ENCODE measurements around the gene PTTG2.

The PTTG2 gene

DNA sequence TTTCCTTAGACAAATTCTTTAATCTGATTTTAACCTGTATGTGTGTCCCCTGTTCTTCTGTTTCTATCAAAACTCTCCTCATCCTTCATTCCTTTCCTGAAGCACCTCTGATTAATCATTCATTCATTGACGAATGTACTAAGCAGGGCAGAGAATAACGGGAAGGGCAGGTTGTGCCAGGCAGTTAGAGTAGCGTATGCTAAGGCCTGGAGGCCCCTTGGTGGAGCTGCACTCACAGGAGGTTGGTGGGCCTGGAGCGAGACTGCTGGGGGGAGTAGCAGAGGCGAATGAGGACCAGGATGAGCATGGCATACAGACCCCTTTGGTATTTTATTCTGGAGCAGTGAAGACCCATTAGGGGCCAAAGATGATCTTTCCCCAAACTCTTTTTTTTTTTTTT is 22.5 kb downstream of the PTTG2 start:
- in situ Hi-C loops (cut with HindIII; ENCODE audit: low sequenced_read_pairs), result no loop called here

DNA sequence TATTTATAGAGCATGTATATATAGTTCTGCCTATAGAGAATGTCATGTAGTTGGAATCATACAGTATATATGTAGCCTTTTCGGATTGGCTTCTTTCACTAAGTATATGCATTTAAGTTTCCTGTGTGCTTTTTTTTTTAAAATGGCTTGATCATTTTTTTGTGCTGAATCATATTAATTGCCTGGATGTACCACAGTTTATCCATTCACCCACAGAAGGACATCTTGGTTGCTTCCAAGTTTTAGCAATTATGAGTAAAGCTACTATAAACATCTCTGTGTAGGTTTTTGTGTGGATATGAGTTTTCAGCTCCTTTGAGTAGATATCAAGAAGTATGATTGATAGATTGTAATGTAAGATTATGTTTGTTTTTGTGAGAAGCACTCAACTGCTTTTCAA is 23.8 kb downstream of the PTTG2 start:
- in situ Hi-C loops (cut with HindIII; ENCODE audit: low sequenced_read_pairs), result no loop called here

GRCh38 chr4:37985730-37986275 is 25.6 kb downstream of the PTTG2 start:
- in situ Hi-C loops (cut with HindIII; ENCODE audit: low sequenced_read_pairs), result no loop called here

DNA sequence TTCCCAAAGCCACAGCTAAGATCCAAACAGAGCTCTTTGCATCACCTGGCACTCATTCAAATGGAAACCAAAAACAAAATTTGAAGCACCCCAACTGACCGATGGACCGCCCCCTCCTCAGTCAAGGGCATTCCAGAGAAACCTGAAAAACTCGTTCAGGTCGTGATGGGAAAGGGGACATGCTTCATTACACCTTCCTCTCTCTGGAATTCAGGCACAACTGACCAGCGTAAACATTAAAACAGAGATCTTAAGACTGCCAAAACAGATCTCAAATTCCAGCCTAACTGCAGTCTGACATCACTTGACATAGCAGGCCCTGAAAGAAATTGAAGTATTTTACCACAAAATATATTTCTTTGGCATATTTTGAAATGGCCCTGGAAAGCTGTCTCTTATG is 28.5 kb downstream of the PTTG2 start:
- in situ Hi-C loops (cut with HindIII; ENCODE audit: low sequenced_read_pairs), result no loop called here

DNA sequence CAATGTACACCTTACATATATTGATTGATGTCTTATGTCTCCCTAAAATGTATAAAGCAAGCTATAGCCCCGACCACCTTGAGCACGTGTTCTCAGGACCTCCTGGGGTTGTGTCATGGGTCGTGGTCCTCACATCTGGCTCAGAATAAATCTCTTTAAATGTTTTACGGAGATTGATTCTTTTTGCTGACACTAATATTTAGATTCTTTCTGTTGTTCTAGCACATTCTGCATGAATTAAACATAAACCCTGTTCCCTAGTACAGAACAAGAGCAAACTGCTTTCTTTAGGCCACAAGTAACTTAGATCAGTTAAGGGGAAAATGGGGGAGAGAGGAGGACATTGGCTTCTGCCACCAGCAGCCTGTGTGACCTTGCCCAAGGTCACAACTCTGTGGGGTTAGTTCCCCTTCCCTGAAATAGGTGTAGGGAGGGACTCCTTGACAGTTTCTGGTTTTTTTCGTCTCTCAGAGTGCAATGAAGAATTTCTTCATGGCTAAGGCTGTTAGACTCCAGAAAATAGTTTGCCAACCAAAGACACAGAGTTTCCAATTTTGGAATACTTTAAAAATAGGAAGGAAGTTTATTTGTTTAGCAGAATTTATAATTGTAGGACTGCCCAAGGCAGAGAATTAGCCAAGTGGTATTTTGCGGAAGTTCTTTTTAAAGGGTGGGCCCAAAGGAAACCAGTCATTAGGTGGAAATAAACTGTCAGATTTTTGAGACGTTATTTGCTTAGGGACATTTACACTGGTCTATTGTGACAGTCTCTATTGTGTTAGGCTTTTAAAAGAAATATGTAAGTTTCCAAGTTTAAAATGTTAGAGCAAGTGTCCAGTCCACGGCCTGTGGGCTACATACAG is 29.4 kb downstream of the PTTG2 start:
- in situ Hi-C loops (cut with HindIII; ENCODE audit: low sequenced_read_pairs), result no loop called here

GRCh38 chr4:37990731-37991245 is 30.6 kb downstream of the PTTG2 start:
- in situ Hi-C loops (cut with HindIII; ENCODE audit: low sequenced_read_pairs), result no loop called here

DNA sequence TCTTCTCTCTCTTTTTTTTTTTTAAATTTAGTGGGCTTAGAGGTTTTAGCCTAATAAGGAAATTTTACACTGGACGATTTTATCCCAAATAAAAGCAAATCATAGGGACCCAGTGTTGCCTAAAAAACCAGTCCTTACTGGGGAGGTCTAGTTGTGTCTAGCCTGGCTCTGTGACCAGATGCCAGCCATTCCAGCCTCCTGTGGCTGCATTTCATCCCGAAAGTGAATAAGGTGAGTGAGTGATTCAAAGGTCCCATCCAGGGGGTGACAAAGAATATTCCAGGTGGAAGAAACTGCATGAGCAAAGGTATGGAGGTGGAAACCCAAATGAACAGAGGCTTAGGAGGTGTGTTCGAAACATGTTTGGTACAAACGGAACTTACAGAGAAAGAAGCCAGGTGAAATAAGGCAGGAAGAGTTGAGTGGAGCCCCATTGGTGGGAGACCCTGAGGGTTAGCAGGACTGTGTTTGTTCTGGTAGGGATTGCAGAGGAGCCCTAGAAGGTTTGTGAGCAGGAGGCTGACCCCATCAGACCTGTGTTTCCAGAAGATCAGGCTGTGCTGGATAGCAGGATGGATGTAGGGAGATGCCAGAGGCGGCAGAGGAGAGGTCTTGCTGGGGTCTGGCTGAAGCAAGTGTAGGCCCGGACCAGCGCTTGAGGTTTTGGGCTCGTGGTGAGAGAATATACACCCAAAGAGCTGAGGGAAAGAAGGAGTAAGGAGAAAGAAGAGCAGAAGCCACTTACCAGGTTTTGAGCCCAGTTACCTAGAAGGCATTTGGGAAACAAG is 31.6 kb downstream of the PTTG2 start:
- in situ Hi-C loops (cut with HindIII; ENCODE audit: low sequenced_read_pairs), result no loop called here

DNA sequence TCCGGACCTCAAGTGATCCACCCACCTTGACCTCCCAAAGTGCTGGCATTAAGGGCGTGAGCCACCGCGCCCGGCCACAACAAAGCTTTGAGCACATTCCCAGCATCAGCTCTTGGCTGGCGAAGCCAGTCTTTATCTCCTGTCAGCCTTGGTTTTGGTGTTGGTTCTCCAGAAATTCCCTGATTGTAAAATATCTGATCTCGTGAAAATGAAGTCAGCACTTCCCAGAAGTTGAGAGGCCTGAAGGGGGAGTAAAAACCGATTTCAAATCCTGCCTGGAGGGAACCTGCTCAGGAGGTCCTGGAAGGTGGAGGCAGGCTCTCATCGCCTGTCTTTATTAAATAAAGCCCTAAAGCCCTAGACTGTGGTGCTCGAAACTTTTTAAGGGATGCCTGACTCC is 33.6 kb downstream of the PTTG2 start:
- in situ Hi-C loops (cut with HindIII; ENCODE audit: low sequenced_read_pairs), result no loop called here

GRCh38 chr4:37994569-37994968 is 34.4 kb downstream of the PTTG2 start:
- in situ Hi-C loops (cut with HindIII; ENCODE audit: low sequenced_read_pairs), result no loop called here

DNA sequence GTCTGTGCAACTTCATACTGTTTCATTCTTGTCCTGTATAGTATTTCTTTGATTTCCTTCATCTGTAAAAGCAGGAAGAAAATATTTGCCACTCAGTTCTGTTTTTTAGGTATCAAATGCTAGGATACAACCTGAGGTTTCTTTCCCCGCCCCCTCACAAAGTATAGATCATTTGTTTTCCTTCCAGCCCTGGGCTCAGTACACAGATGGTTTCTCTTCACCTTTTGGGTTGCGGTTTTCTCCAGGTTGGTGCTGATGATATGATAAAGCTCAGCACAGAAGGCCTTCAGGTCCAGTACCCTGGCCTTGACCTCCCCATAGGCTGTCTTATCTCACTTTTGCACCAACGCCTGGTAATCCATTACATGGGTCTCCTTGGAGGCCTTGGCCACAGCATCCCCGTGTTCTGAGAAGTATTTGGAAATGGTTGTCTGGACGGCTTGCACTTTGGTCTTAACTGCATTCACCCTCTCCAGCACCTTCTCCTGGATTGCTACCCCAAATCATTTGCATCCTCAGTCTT is 35.2 kb downstream of the PTTG2 start:
- in situ Hi-C loops (cut with HindIII; ENCODE audit: low sequenced_read_pairs), result no loop called here

- in situ Hi-C loops (cut with HindIII; ENCODE audit: low sequenced_read_pairs), result no loop called here
Observed at GRCh38 chr4:37995981-37996775, 36.0 kb downstream of the PTTG2 start.

- in situ Hi-C loops (cut with HindIII; ENCODE audit: low sequenced_read_pairs), result no loop called here
Observed at GRCh38 chr4:37998226-37998625, 38.0 kb downstream of the PTTG2 start.

DNA sequence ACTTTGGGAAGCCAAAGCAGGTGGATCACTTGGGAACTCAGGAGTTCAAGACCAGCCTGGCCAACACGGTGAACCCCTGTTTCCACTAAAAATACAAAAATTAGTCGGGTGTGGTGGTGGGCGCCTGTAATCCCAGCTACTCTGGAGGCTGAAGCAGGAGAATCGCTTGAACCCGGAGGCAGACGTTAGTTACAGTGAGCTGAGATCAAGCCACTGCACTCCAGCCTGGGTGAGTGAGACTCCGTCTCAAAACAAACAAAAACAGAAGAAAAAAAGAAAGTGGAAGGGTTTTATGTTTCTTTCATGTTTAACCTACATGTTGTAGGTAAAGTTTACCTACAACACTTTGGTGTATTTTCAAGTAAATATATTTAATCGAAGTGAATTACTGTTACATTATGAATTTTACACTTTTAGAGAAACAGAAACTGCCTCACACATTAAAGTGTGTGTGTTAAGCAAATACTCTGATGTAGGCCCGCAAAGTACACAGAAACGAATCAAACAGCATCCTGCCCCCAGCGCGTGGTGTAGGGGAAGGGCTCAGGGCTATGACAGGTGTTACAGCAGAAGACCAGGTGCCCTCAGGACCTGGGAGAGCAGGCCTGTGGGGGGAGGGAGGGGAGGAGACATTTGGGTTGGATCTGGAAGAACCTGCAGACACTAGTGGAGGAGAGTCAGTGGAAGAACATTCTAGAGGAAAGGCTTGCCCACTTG is 39.0 kb downstream of the PTTG2 start:
- in situ Hi-C loops (cut with HindIII; ENCODE audit: low sequenced_read_pairs), result no loop called here

DNA sequence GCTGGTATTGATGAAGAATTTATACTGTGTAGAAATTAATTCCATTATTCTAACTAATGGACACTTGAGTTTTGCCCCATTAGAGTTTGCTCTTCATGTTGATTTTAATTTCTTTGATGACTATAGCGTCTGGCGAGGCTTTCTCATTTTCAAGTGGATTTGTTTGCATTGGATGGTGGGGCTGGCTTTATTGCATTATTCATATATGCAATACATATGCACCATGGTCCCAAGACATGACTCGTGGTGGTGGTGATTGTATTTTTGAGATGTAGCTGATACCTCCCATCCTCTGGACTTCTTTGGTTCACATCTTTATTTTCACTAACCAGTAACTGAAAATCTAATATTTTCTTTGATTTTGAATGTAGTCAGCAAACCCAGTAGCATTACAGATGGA is 39.8 kb downstream of the PTTG2 start:
- in situ Hi-C loops (cut with HindIII; ENCODE audit: low sequenced_read_pairs), result no loop called here

DNA sequence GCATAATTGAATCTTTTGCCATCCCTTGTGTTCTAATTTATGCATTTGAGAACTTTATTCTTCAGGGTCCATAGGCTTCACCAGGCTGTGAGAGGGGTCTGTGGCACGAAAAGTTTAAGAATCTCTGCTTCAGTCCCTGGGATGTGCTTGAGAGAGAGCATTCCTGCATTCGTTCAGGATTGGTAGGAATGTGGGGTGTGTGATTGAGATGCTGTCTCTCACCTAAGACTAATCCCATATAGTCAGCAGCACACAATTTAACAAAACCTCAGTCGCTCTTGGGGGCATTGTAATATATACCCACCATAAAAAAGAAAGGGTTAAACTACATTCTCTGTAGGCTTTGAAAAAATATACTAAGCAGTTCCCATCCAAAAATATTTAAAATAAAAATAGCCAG is 41.7 kb downstream of the PTTG2 start:
- in situ Hi-C loops (cut with HindIII; ENCODE audit: low sequenced_read_pairs), result no loop called here

DNA sequence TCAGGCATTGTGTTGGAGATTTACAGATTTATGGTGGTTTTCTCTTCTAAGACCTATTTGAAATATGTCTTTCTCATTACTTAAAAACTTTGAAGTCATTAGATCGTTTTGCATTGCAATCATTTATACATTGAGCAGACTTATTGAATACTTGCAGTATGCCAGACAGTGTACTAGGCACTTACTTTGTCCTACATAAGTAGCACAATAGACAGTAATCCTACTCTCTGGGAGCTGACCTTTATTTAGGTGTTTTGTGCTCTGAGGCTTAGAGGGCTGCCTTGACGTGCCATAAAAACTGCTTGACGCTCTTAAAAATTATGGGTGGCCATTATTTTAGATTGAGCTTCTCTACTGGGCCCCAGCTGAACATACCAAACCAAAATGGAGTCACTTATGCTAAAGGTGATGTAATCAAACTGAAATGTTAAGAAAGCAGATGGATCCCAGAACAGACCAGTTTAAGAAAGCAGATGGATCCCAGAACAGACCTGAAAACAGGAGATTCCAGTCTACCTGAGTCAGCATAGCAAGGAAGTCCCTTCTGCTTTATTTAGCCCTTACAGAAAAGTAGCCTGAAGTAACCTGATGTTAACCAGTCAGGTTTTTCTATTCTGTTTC is 42.4 kb downstream of the PTTG2 start:
- in situ Hi-C loops (cut with HindIII; ENCODE audit: low sequenced_read_pairs), result no loop called here

DNA sequence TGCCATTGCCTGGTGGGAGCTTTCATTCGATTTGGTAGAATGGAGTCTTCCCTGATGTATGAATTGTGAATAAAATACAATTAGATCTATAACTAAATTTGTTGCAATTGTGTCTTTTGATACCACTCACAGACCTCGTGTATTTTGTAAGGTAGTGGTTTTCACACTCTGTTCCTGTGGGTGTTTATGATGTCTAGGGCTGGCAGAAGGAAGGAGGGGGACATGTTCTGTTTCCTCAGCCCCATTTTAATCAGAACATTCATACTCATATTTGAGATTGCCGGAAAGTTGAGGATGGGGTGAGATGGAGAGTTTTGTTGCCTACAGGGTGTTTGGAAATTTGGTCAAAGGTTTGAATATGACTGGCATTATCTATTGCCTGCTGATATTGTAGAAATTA is 42.9 kb downstream of the PTTG2 start:
- in situ Hi-C loops (cut with HindIII; ENCODE audit: low sequenced_read_pairs), result no loop called here

GRCh38 chr4:38003628-38004027 is 43.4 kb downstream of the PTTG2 start:
- in situ Hi-C loops (cut with HindIII; ENCODE audit: low sequenced_read_pairs), result no loop called here

GRCh38 chr4:38004062-38004461 is 43.9 kb downstream of the PTTG2 start:
- in situ Hi-C loops (cut with HindIII; ENCODE audit: low sequenced_read_pairs), result no loop called here

Data from endothelial cell of hepatic sinusoid (primary cell).